Esophagus squamous epithelium (tissue), 5 donors: ENCODE results near the gene SURF2. TPM values are rescaled to one million over a fixed set of nuclear protein-coding genes. Genes with fewer than 3 reads are reported as not detected.
A peak's percentile ranks its signal among the peaks of the same experiment; 100 is the strongest.

Source experiments
- DNase-seq: peaks from one replicate; lab custom pipeline; 2025; lab: John Stamatoyannopoulos, UW
- H3K27ac ChIP-seq, 4 donors: fragments of 200-600 bp; sonication (generic); one replicate each; pipeline ENCODE4 v1.5.1; 2016 to 2019; ENCODE audit warnings: mild to moderate bottlenecking in 1 of 4
- H3K27me3 ChIP-seq, 4 donors: fragments of 200-600 bp; sonication (generic); 1 replicate in 3 of 4; 2 replicates in 1 of 4; pipeline versions ENCODE4 v1.5.1 to v1.6.0; 2017 to 2021; ENCODE audit warnings: antibody characterized with exemption in 1 of 4
- H3K36me3 ChIP-seq, 3 donors: fragments of 200-600 bp; sonication (generic); one replicate each; pipeline ENCODE4 v1.5.1; 2016 to 2019
- H3K4me1 ChIP-seq, 3 donors: fragments of 200-600 bp; sonication (generic); one replicate each; pipeline ENCODE4 v1.5.1; 2017 to 2019
- H3K4me3 ChIP-seq, 4 donors: fragments of 200-600 bp; sonication (generic); 1 replicate in 3 of 4; 2 replicates in 1 of 4; pipeline ENCODE4 v1.5.1; 2016 to 2019; ENCODE audit warnings: mild to moderate bottlenecking in 2 of 4, moderate library complexity in 1 of 4
- H3K9me3 ChIP-seq, 3 donors: fragments of 200-600 bp; sonication (generic); one replicate each; pipeline ENCODE4 v1.5.1; 2016 to 2019
- CTCF ChIP-seq, 6 experiments: fragments of 450-650 bp in 4 of 6; fragments of 200-600 bp in 2 of 6; sonication (generic) in 2 of 6; IDR thresholded peaks; one replicate each; pipeline ENCODE4 v1.5.1; 2016 to 2019; ENCODE audit warnings: antibody characterized with exemption in 6 of 6, mild to moderate bottlenecking in 4 of 6, moderate library complexity in 4 of 6
- POLR2A ChIP-seq, 4 donors: fragments of 450-650 bp; IDR thresholded peaks; one replicate each; pipeline ENCODE4 v1.6.1; 2017; ENCODE audit warnings: antibody characterized with exemption in 4 of 4, mild to moderate bottlenecking in 4 of 4, moderate library complexity in 3 of 4
- WGBS, 2 donors: methylation state at CpG; one replicate each; pipeline ENCODE4 v1.1.5; 2018; 5-methylcytosine and 5-hydroxymethylcytosine counted together
- intact Hi-C: fragments of 100-400 bp; cut with DNase I; formaldehyde crosslinking; loops from one replicate; pipeline ENCODE4 v1.15.0; 2022
- total RNA-seq, 4 donors: library from RNA; depleted of rRNA; stranded (reverse); fragments of >200 nt; gene quantifications; one replicate each; pipeline ENCODE4 v1.1.0, GENCODE V29; 2016
- donor health status: DM: yes; HTN: yes; CAD: no.

SURF2 gene
- total RNA-seq, 4 donors from 2014 or later = 30.1 to 36.8 (median 33.6) TPM

GRCh38 chr9:133402689-133403088, 46.3 kb downstream of the SURF2 start:
- H3K4me1 ChIP-seq = peaks cover 0 to 9% (median 0%) of the 10 kb centered on the region in 3 donors
- 74 to 80% methylated on average over 1 to 3 of the region's 7 CpGs for WGBS, 2 donors
- peaks cover 13 to 60% (median 14%) of the 10 kb centered on the region in 3 donors for H3K36me3 ChIP-seq
- no peak for DNase-seq
- no peaks in the 10 kb centered on the region for H3K9me3 ChIP-seq
- intact Hi-C loops = no loop called here
- no peak overlapping the region for H3K27ac ChIP-seq
- no peak overlapping the region for H3K4me3 ChIP-seq
- no peak for TF ChIP-seq CTCF (IDR thresholded peaks at IDR 0.05)
- TF ChIP-seq POLR2A (IDR thresholded peaks at IDR 0.05) = no peak
- peaks cover 0 to 9% (median 0%) of the 10 kb centered on the region in 4 donors for H3K27me3 ChIP-seq

- intact Hi-C loops = no loop called here
- TF ChIP-seq POLR2A (IDR thresholded peaks at IDR 0.05) = no peak
- peak; percentile 52 to 90 (median 66) for TF ChIP-seq CTCF (IDR thresholded peaks at IDR 0.05)
- no peaks in the 10 kb centered on the region for H3K27me3 ChIP-seq
Measured at GRCh38 chr9:133403766-133404453, 47.6 kb downstream of the SURF2 start.

GRCh38 chr9:133404454-133405002, 48.2 kb downstream of the SURF2 start:
- WGBS, 2 donors = 74 to 88% methylated on average over 2 to 4 of the region's 12 CpGs
- no peak overlapping the region for H3K27ac ChIP-seq
- H3K9me3 ChIP-seq = no peaks in the 10 kb centered on the region
- intact Hi-C loops = loop anchor here (5.0 kb wide), 1 partner anchor 83 kb away; no protein-coding TSS in a partner anchor
- DNase-seq = no peak
- no peaks in the 10 kb centered on the region for H3K27me3 ChIP-seq
- H3K36me3 ChIP-seq = peaks cover 13 to 78% (median 29%) of the 10 kb centered on the region in 3 donors
- TF ChIP-seq CTCF (IDR thresholded peaks at IDR 0.05) (no peak), POLR2A (IDR thresholded peaks at IDR 0.05) (no peak)
- no peak overlapping the region for H3K4me3 ChIP-seq
- H3K4me1 ChIP-seq = peaks cover 0 to 6% (median 0%) of the 10 kb centered on the region in 3 donors

More at GRCh38 chr9:133403766-133404453, 47.6 kb downstream of the SURF2 start:
- Histone ChIP-seq H3K36me3 (peaks cover 13 to 72% (median 23%) of the 10 kb centered on the region in 3 donors), H3K4me3 (no peak overlapping the region), H3K27ac (no peak overlapping the region), H3K4me1 (peaks cover 0 to 9% (median 0%) of the 10 kb centered on the region in 3 donors), H3K9me3 (no peaks in the 10 kb centered on the region)
- 62 to 70% methylated on average over 9 to 10 of the region's 16 CpGs for WGBS, 2 donors
- DNase-seq = no peak

GRCh38 chr9:133405508-133406438, 49.4 kb downstream of the SURF2 start:
- H3K27me3 ChIP-seq = no peaks in the 10 kb centered on the region
- 66 to 90% methylated on average over 6 to 10 of the region's 19 CpGs for WGBS, 2 donors
- no peak for DNase-seq
- no peak overlapping the region for H3K27ac ChIP-seq
- no peaks in the 10 kb centered on the region for H3K9me3 ChIP-seq
- peaks cover 0 to 3% (median 0%) of the 10 kb centered on the region in 3 donors for H3K4me1 ChIP-seq
- intact Hi-C loops = loop anchor here (5.0 kb wide), 1 partner anchor 82 kb away; no protein-coding TSS in a partner anchor
- H3K4me3 ChIP-seq = no peak overlapping the region
- peaks cover 17 to 84% (median 40%) of the 10 kb centered on the region in 3 donors for H3K36me3 ChIP-seq
- TF ChIP-seq POLR2A (IDR thresholded peaks at IDR 0.05) (no peak), CTCF (IDR thresholded peaks at IDR 0.05) (no peak)
